H7 (cell line): ENCODE results near the gene UCKL1. TPM values are rescaled to one million over a fixed set of nuclear protein-coding genes. Genes with fewer than 3 reads are reported as not detected.

Source experiments
- DNase-seq: peaks from one replicate; pipeline ENCODE4 v3.0.0; 2012
- H3K27me3 ChIP-seq: 2 replicates; pipeline ENCODE4 v1.6.0; 2011; ENCODE audit warnings: mild to moderate bottlenecking, low read length; ENCODE audit not compliant: control insufficient read depth, insufficient read depth
- H3K36me3 ChIP-seq: replicated peaks from 2 replicates; pipeline ENCODE4 v1.5.1; 2011; ENCODE audit warnings: low read length; ENCODE audit not compliant: control insufficient read depth, insufficient read depth
- H3K4me3 ChIP-seq: 2 replicates; pipeline ENCODE4 v1.5.1; 2011; ENCODE audit warnings: low read depth, mild to moderate bottlenecking, control low read depth, low read length, moderate library complexity; ENCODE audit not compliant: insufficient read depth
- total RNA-seq: library from RNA; depleted of rRNA; stranded (reverse); fragments of >200 nt; shearing (Covaris generic); gene quantifications from 2 replicates; pipeline ENCODE4 v1.2.3, GENCODE V29; 2014

UCKL1 gene
- total RNA-seq, 1 experiment from 2014 or later, result 21.8 TPM

GRCh38 chr20:63957690-63958441, 1.6 kb upstream of the UCKL1 start:
- Histone ChIP-seq H3K36me3 (peaks cover 6% of the 10 kb centered on the region), H3K27me3 (no peaks in the 10 kb centered on the region), H3K4me3 (peak overlapping the region; percentile 65)
- peak; percentile 98 for DNase-seq

DNA sequence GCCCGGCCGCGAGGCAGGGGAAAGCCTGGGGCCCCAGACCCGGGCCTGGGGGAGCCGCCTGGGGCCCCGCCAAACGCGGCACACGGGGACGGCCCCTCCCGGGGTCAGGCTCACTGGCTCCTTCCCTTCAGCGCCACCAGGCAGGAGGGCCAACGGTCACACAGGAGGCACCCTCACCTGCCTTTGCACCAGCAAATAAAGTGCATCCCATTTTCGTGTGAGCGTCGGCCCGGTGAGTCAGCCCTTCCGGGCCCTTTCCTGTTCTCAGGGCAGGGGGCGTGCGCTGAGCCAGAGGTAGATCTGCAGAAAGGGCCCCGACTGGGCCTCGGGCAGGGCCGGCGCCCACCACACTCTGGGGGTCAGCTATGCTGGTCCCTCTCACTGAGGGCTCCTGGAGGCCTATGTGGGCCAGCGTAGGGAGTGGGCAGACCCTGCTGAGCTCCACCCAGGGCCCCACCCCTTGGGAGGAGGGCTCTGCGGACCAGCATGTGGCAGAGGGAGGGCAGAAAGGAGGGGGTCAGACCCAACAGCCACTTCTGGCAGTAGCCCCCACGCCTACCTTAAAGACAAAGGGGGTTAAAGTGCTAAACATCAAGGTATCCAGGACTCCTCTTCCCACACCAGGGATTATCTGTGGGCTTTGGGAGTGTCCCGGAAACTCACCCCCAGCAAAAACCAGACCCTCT, 931 bp upstream of the UCKL1 start:
- peak overlapping the region; percentile 65 for H3K4me3 ChIP-seq
- peak; percentile 95 for DNase-seq
- peaks cover 2% of the 10 kb centered on the region for H3K36me3 ChIP-seq
- no peaks in the 10 kb centered on the region for H3K27me3 ChIP-seq

- Histone ChIP-seq H3K4me3 (peak overlapping the region; percentile 65), H3K27me3 (no peaks in the 10 kb centered on the region), H3K36me3 (no peaks in the 10 kb centered on the region; the same call in none of the 2 replicates)
- no peak for DNase-seq
Measured at GRCh38 chr20:63956664-63957003, 418 bp upstream of the UCKL1 start.

DNA sequence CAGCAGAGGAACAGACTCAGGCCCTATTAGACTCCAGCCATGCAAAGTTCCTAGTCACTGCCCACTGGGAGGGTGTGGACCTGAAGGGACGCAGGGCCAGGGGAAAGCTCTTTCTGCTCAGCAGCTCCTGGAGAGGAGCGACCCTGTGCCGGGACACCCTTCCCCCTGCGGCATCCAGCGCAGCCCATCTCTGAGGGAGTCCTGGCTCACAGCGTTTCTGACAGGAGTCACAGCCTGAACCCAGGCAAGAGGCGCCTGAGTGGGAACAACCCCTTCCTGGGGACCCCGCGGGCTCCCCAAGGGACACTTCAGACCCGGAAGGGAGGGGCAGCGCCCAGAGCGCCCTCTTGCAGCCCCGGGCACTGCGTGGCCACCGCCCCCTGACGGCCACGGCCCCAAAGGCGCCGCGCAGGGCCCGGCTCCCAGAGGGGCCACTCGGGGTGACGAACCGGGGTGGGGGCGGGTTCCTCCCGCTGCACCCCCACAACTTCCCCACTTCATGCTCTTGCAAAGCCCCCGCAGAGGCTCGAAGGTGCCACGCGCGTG, 862 bp downstream of the UCKL1 start:
- DNase-seq, result peak; percentile 90
- Histone ChIP-seq H3K4me3 (peak overlapping the region; percentile 98), H3K27me3 (no peaks in the 10 kb centered on the region), H3K36me3 (no peaks in the 10 kb centered on the region; the same call in none of the 2 replicates)

DNA sequence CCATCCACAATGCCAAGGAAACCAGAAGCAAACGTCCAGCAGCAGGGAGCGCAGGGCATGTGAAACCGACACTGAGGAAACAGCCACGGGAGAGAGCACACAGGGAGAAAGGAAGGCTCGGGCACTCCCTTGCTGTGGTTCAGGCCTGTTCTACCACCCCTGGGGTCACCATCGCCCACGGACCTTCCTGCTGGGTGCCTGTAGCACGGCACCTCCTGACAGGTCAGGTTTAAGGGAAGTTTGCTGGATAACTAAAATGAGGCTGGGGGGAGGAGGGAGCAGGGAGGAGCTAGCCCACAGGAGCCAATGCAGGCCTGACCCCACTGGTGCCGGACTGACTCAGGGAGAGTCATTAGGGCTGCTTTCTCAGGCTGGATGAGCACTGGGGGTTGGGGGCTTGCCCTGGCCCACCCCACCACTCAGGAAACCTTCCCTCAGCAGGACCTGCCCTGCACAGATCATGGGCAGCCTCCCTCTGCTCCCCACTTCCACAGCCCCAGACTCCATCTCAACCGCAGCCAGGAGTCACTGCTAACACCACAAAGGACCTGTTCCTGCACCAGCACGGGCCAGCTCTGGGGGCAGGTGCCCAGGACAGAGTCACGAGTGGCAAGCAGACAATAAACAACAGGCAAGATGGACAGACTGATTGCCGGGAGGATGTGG, 2.3 kb downstream of the UCKL1 start:
- no peak for DNase-seq
- Histone ChIP-seq H3K4me3 (no peak overlapping the region), H3K27me3 (no peaks in the 10 kb centered on the region), H3K36me3 (no peaks in the 10 kb centered on the region; the same call in 1 of the 2 replicates)

- Histone ChIP-seq H3K36me3 (no peaks in the 10 kb centered on the region; the same call in 1 of the 2 replicates), H3K27me3 (no peaks in the 10 kb centered on the region), H3K4me3 (no peak overlapping the region)
- DNase-seq, result no peak
Measured at GRCh38 chr20:63952769-63953168, 3.4 kb downstream of the UCKL1 start.

DNA sequence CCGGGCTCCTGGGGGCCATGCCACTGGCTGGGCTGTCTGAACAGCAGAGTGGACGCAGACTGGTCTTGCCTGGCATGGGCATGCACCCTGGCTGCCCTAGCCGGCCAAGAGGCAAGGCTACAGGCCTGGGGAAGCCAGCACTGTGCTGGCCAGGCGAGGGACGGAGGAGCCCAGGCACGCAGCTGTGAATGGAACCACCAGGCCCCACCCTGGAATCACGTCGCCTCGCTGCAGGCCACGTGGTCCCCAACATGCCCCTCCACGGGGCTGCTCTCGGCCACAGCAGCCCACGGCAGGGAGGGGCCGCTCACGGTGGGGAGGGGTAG, 4.0 kb downstream of the UCKL1 start:
- no peak for DNase-seq
- Histone ChIP-seq H3K4me3 (no peak overlapping the region), H3K27me3 (no peaks in the 10 kb centered on the region), H3K36me3 (no peaks in the 10 kb centered on the region; the same call in 1 of the 2 replicates)

GRCh38 chr20:63951398-63952209, 4.6 kb downstream of the UCKL1 start:
- DNase-seq, result no peak
- Histone ChIP-seq H3K36me3 (no peaks in the 10 kb centered on the region; the same call in 1 of the 2 replicates), H3K27me3 (no peaks in the 10 kb centered on the region), H3K4me3 (no peak overlapping the region)

- Histone ChIP-seq H3K36me3 (no peaks in the 10 kb centered on the region; the same call in 1 of the 2 replicates), H3K27me3 (no peaks in the 10 kb centered on the region)
Measured at GRCh38 chr20:63950701-63951397, 5.4 kb downstream of the UCKL1 start.

DNA sequence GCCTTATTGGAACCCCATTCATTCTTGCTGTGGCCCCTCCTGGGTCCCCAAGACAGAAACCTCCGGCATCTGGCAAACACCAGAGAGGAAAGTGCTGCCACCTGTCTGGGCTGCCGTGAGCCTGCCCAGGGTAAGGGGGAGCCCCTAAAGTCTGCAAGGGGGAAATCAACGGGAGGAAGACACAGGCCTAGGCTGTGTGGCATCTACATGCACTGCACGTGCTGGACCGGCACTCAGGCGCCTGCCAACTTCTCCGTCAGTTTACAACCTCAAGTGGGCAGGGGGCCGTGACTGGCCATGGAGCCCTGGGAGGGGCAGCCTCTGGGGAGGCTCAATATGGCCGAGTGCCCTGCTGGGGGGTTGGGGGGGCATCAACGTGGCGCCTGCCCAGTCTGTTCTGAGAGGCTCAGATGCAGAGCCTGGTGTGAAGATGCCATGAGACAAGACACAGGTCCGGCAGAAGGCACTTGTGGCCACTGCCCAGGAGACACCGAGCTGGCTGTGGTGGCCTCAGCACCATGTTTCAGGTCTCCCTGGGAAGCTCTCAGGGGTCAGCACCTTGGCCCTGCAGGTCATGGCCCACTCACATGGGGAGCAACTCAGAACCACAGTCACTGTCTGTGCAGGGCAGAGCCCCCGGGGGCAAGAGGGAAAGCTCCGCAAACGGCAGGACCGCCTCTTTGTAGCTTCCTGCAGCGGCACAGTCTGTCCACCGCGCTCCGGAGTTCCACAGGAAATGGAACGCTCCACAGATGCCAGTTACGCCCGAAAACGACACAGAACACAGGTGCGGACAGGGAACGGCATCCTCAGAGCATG, 8.4 kb downstream of the UCKL1 start:
- no peak for DNase-seq
- H3K36me3 ChIP-seq, result peaks cover 12% of the 10 kb centered on the region
- H3K27me3 ChIP-seq, result no peaks in the 10 kb centered on the region
- no peak overlapping the region for H3K4me3 ChIP-seq

More at GRCh38 chr20:63950701-63951397, 5.4 kb downstream of the UCKL1 start:
- no peak overlapping the region for H3K4me3 ChIP-seq
- no peak for DNase-seq

- Histone ChIP-seq H3K4me3 (no peak overlapping the region), H3K27me3 (no peaks in the 10 kb centered on the region), H3K36me3 (peaks cover 12% of the 10 kb centered on the region)
- DNase-seq, result no peak
Measured at GRCh38 chr20:63946986-63947637, 9.1 kb downstream of the UCKL1 start.

- no peak for DNase-seq
- no peaks in the 10 kb centered on the region for H3K27me3 ChIP-seq
- H3K4me3 ChIP-seq, result no peak overlapping the region
- H3K36me3 ChIP-seq, result peaks cover 12% of the 10 kb centered on the region
Measured at GRCh38 chr20:63945921-63946920, 10.0 kb downstream of the UCKL1 start.
